Thyroid gland (tissue), 4 donors: ENCODE data around the gene LGR6. TPM values are rescaled to one million over a fixed set of nuclear protein-coding genes. Genes with fewer than 3 reads are reported as not detected.

Source experiments
- DNase-seq, 2 donors: peaks; one replicate each; pipeline ENCODE4 v3.0.0-alpha.2; 2019
- H3K27ac ChIP-seq, 3 donors: fragments of 200-600 bp; sonication (generic); 1 replicate in 2 of 3; 2 replicates in 1 of 3; pipeline ENCODE4 v1.5.1; 2016 to 2019; ENCODE audit warnings: mild to moderate bottlenecking in 1 of 3, moderate library complexity in 1 of 3
- H3K27me3 ChIP-seq: fragments of 200-600 bp; sonication (generic); one replicate; pipeline ENCODE4 v1.5.1; 2019
- H3K36me3 ChIP-seq, 2 donors: fragments of 200-600 bp; sonication (generic); one replicate each; pipeline ENCODE4 v1.5.1; 2016 to 2019
- H3K4me1 ChIP-seq, 2 donors: fragments of 200-600 bp; sonication (generic); one replicate each; pipeline ENCODE4 v1.5.1; 2017 to 2019
- H3K4me3 ChIP-seq, 3 donors: fragments of 200-600 bp; sonication (generic); replicated peaks in 1 of 3; 1 replicate in 2 of 3; 2 replicates in 1 of 3; pipeline ENCODE4 v1.5.1; 2016; ENCODE audit warnings: mild to moderate bottlenecking in 1 of 3
- H3K9me3 ChIP-seq: fragments of 200-600 bp; sonication (generic); one replicate; pipeline ENCODE4 v1.5.1; 2017
- POLR2A ChIP-seq, 2 donors: fragments of 450-650 bp; IDR thresholded peaks; one replicate each; pipeline ENCODE4 v1.6.1; 2017; ENCODE audit warnings: antibody characterized with exemption in 2 of 2, mild to moderate bottlenecking in 2 of 2, moderate library complexity in 1 of 2
- WGBS, 2 donors: methylation state at CpG; one replicate each; pipeline ENCODE4 v1.1.5; 2017; 5-methylcytosine and 5-hydroxymethylcytosine counted together
- intact Hi-C: fragments of 100-400 bp; cut with DNase I; formaldehyde crosslinking; loops from one replicate; pipeline ENCODE4 v1.15.1; 2023
- total RNA-seq, 4 donors: library from RNA; depleted of rRNA; stranded (reverse); fragments of >200 nt; gene quantifications; one replicate each; pipeline ENCODE4 v1.2.3, GENCODE V29; 2016
- TF ChIP-seq, protein P1 (sequence below), 6 experiments: fragments of 200-600 bp in 3 of 6; fragments of 450-650 bp in 3 of 6; sonication (generic) in 3 of 6; IDR thresholded peaks; one replicate each; pipeline ENCODE4 v1.5.1; 2016 to 2019; ENCODE audit warnings: antibody characterized with exemption in 6 of 6, mild to moderate bottlenecking in 2 of 6, inconsistent platforms in 1 of 6, moderate library complexity in 1 of 6

The LGR6 gene
- total RNA-seq, 4 donors from 2014 or later = 2.8 to 7.0 (median 4.5) TPM

- WGBS, 2 donors = 58 to 73% methylated on average over 3 of the region's 3 CpGs
- Histone ChIP-seq H3K4me3 (no peak overlapping the region), H3K36me3 (no peaks in the 10 kb centered on the region), H3K9me3 (no peaks in the 10 kb centered on the region), H3K27ac (no peak overlapping the region), H3K27me3 (no peaks in the 10 kb centered on the region), H3K4me1 (peaks cover 10 to 20% of the 10 kb centered on the region in 2 donors)
- no peak for DNase-seq
- intact Hi-C loops = no loop called here
- TF ChIP-seq POLR2A (IDR thresholded peaks at IDR 0.05) = no peak
- TF ChIP-seq, protein P1, sequence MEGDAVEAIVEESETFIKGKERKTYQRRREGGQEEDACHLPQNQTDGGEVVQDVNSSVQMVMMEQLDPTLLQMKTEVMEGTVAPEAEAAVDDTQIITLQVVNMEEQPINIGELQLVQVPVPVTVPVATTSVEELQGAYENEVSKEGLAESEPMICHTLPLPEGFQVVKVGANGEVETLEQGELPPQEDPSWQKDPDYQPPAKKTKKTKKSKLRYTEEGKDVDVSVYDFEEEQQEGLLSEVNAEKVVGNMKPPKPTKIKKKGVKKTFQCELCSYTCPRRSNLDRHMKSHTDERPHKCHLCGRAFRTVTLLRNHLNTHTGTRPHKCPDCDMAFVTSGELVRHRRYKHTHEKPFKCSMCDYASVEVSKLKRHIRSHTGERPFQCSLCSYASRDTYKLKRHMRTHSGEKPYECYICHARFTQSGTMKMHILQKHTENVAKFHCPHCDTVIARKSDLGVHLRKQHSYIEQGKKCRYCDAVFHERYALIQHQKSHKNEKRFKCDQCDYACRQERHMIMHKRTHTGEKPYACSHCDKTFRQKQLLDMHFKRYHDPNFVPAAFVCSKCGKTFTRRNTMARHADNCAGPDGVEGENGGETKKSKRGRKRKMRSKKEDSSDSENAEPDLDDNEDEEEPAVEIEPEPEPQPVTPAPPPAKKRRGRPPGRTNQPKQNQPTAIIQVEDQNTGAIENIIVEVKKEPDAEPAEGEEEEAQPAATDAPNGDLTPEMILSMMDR (IDR thresholded peaks at IDR 0.05) = no peak
Observed at GRCh38 chr1:202146993-202147392, 46.6 kb upstream of the LGR6 start.

DNA sequence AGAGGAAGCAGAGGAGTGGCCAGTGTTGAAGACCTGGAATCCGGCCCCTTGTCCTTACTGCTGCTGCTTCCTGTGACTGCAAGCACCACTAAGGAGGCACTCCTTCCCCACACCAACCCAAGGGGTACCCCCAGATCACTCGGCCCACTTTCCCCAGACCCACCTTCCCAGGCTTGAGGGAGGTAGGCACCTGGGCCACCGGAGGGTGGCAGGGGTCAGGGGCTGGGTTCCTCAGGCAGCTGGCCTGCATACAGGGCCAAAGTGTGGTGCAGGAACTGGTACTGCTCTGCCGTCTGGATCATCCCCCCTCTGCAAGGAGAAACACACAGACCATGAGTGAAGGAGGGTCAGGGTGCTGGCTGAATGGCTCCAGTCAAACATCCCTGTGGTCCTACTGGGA is 45.2 kb upstream of the LGR6 start:
- H3K9me3 ChIP-seq = no peaks in the 10 kb centered on the region
- 77 to 79% methylated on average over 4 of the region's 4 CpGs for WGBS, 2 donors
- H3K27me3 ChIP-seq = no peaks in the 10 kb centered on the region
- no peak for DNase-seq
- no peak overlapping the region for H3K4me3 ChIP-seq
- H3K4me1 ChIP-seq = peaks cover 0 to 7% of the 10 kb centered on the region in 2 donors
- no peaks in the 10 kb centered on the region for H3K36me3 ChIP-seq
- intact Hi-C loops = no loop called here
- no peak overlapping the region for H3K27ac ChIP-seq
- TF ChIP-seq, protein P1 (IDR thresholded peaks at IDR 0.05) = no peak
- no peak for TF ChIP-seq POLR2A (IDR thresholded peaks at IDR 0.05)

- WGBS, 2 donors = 94 to 98% methylated on average over 4 of the region's 4 CpGs
- no peaks in the 10 kb centered on the region for H3K27me3 ChIP-seq
- H3K9me3 ChIP-seq = no peaks in the 10 kb centered on the region
- H3K27ac ChIP-seq = no peak overlapping the region
- no peaks in the 10 kb centered on the region for H3K36me3 ChIP-seq
- TF ChIP-seq, protein P1 (IDR thresholded peaks at IDR 0.05) = no peak
- TF ChIP-seq POLR2A (IDR thresholded peaks at IDR 0.05) = no peak
- no peak overlapping the region for H3K4me3 ChIP-seq
- intact Hi-C loops = no loop called here
- H3K4me1 ChIP-seq = peaks cover 0 to 7% of the 10 kb centered on the region in 2 donors
- DNase-seq = no peak
Observed at GRCh38 chr1:202149566-202149965, 44.0 kb upstream of the LGR6 start.

- TF ChIP-seq POLR2A (IDR thresholded peaks at IDR 0.05) = no peak
- TF ChIP-seq, protein P1 (IDR thresholded peaks at IDR 0.05) = no peak
- Histone ChIP-seq H3K4me1 (peaks cover 2 to 11% of the 10 kb centered on the region in 2 donors), H3K27ac (no peak overlapping the region), H3K27me3 (no peaks in the 10 kb centered on the region), H3K9me3 (no peaks in the 10 kb centered on the region), H3K4me3 (no peak overlapping the region), H3K36me3 (no peaks in the 10 kb centered on the region)
- WGBS, 2 donors = 90 to 91% methylated on average over 9 of the region's 9 CpGs
- no peak for DNase-seq
- intact Hi-C loops = no loop called here
Observed at GRCh38 chr1:202150187-202150586, 43.4 kb upstream of the LGR6 start.

DNA sequence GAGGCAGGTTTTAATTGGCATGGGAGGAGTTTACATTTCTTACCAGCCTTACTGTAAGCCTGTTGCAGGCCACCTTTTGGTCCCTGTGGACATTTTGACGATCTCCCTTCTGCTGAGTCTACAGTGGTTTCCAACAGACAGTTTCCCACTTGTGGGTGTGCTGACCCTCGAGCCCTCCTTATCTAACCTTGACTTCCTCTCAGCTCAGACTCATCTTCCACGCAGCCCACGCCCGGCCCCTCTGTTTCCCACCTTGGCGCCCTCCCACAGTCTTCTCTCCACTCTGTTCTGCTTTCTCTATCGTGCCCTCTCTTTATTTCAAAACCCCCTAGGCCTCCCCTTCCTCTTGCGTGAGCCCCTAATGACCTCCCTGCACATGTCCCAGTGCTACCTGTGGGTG is 43.0 kb upstream of the LGR6 start:
- H3K27ac ChIP-seq = no peak overlapping the region
- intact Hi-C loops = no loop called here
- H3K4me1 ChIP-seq = peaks cover 6 to 11% of the 10 kb centered on the region in 2 donors
- H3K36me3 ChIP-seq = no peaks in the 10 kb centered on the region
- no peak for DNase-seq
- H3K9me3 ChIP-seq = no peaks in the 10 kb centered on the region
- TF ChIP-seq POLR2A (IDR thresholded peaks at IDR 0.05) = no peak
- TF ChIP-seq, protein P1 (IDR thresholded peaks at IDR 0.05) = no peak
- WGBS, 2 donors = 89 to 94% methylated on average over 8 of the region's 8 CpGs
- no peaks in the 10 kb centered on the region for H3K27me3 ChIP-seq
- H3K4me3 ChIP-seq = no peak overlapping the region
